Measurements from ENCODE around the gene SNX8. TPM values are rescaled to one million over a fixed set of nuclear protein-coding genes. Genes with fewer than 3 reads are reported as not detected.
A peak's percentile ranks its signal among the peaks of the same experiment; 100 is the strongest.

SNX8 gene
- total and polyA plus RNA-seq, 9 of the 15 experiments (the other 6 are each of a cell fraction or from before 2014, with no cell fraction given): 2.7 to 51.6 (median 16.9) TPM

GRCh38 chr7:2353936-2354185 is 39.6 kb upstream of the SNX8 start (continued):
- no peak for TF ChIP-seq ZNF318 (IDR thresholded peaks at IDR 0.05; ENCODE audit: borderline replicate concordance in 1 of 2, low read depth in 1 of 2)
- TF ChIP-seq NFYB (IDR thresholded peaks at IDR 0.05; ENCODE audit: extremely low read depth, insufficient read length): no peak
- TF ChIP-seq ELF2 (CRISPR knock-in tag; IDR thresholded peaks at IDR 0.05): no peak; the same call in 1 of the 2 replicates
- no peak for TF ChIP-seq ATF1 (CRISPR knock-in tag; IDR thresholded peaks at IDR 0.05)
- no peak for TF ChIP-seq ATF1 (tag; IDR thresholded peaks at IDR 0.05)
- peak; percentile 83 for TF ChIP-seq ZNF263 (CRISPR knock-in tag; IDR thresholded peaks at IDR 0.05; ENCODE audit: borderline replicate concordance)
- no peak for TF ChIP-seq ZNF133 (CRISPR knock-in tag; IDR thresholded peaks at IDR 0.05)
- no peak for TF ChIP-seq ZNF184 (CRISPR knock-in tag; IDR thresholded peaks at IDR 0.05)
- peak; percentile 98 for TF ChIP-seq LCOR (CRISPR knock-in tag; IDR thresholded peaks at IDR 0.05)
- TF ChIP-seq CHD2 (IDR thresholded peaks at IDR 0.05; ENCODE audit: low read depth, low read length): no peak
- TF ChIP-seq, protein P1, sequence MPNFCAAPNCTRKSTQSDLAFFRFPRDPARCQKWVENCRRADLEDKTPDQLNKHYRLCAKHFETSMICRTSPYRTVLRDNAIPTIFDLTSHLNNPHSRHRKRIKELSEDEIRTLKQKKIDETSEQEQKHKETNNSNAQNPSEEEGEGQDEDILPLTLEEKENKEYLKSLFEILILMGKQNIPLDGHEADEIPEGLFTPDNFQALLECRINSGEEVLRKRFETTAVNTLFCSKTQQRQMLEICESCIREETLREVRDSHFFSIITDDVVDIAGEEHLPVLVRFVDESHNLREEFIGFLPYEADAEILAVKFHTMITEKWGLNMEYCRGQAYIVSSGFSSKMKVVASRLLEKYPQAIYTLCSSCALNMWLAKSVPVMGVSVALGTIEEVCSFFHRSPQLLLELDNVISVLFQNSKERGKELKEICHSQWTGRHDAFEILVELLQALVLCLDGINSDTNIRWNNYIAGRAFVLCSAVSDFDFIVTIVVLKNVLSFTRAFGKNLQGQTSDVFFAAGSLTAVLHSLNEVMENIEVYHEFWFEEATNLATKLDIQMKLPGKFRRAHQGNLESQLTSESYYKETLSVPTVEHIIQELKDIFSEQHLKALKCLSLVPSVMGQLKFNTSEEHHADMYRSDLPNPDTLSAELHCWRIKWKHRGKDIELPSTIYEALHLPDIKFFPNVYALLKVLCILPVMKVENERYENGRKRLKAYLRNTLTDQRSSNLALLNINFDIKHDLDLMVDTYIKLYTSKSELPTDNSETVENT (CRISPR knock-in tag; IDR thresholded peaks at IDR 0.05): 0 out of 2 replicates have a peak, but pooled peaks have one; percentile 52
- TF ChIP-seq GABPB1 (CRISPR knock-in tag; IDR thresholded peaks at IDR 0.05): peak; percentile 83
- no peak for TF ChIP-seq GABPA (tag; conservative IDR thresholded peaks at IDR 0.05; ENCODE audit: low read depth)
- no peak for TF ChIP-seq DNMT1 (IDR thresholded peaks at IDR 0.05)
- no peak for TF ChIP-seq PCBP2 (IDR thresholded peaks at IDR 0.05; ENCODE audit: low read depth, low read length, poor library complexity, severe bottlenecking)
- no peak for TF ChIP-seq CHD1 (IDR thresholded peaks at IDR 0.05; ENCODE audit: low read length)
- no peak for TF ChIP-seq YBX1 (IDR thresholded peaks at IDR 0.05)
- no peak for TF ChIP-seq XRCC3 (IDR thresholded peaks at IDR 0.05)
- TF ChIP-seq PTBP1 (IDR thresholded peaks at IDR 0.05; ENCODE audit: low read depth, low read length): no peak
- peak; percentile 77; the same call in 1 of the 2 replicates for TF ChIP-seq PHF8 (IDR thresholded peaks at IDR 0.05; ENCODE audit: borderline replicate concordance, low read length)
- no peak for TF ChIP-seq ZNF785 (CRISPR knock-in tag; IDR thresholded peaks at IDR 0.05)
- TF ChIP-seq RBM14 (IDR thresholded peaks at IDR 0.05; ENCODE audit: borderline replicate concordance, insufficient read depth, low read depth, low read length): no peak

Data from K562 (cell line).